Inflammatory macrophage (primary cell): ENCODE measurements around the gene SLC15A4.

Experiments
- DNase-seq, 2 donors: peaks; one replicate each; pipeline ENCODE4 v3.0.0-alpha.2; 2020 to 2022

Gene SLC15A4

DNA sequence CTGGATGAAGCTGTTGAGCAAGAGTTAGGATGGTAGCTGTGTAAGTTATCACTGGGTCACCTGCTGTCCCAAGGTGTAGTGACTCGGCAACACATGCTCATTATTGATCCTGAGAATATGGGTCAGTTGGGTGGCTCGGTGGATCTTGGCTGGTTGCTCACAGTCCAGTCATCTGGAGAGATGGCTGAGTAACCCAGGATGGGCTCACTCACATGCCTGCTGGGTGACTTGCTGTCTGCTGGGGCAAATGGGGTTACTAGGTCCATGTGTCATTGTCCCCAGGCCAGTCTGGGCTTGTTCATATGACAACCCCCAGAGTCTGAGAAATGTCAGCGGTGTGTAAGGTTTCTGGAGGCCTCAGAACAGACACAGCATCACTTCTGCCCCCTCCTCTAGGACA lies 69.5 kb downstream of the SLC15A4 start:
- no peak for DNase-seq

DNA sequence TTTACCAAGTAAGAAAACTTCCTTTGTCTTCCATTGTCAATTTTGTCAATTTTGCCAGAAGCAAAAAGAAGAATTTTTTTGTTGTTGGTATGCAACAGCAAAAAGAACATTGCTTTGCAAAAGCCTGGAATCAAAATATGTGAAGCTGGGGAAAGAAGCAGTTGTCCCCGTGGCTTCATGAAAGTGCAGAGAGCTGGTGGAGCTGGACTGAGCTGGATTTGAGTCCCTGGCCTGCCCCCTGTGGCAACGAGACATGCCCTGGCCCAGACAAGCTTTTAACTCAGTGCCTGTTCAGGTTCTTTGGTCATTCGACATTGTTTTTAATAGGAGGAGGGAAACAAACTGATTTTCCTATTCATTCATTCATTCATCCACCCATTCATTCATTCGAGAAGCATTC lies 70.3 kb downstream of the SLC15A4 start:
- DNase-seq, result no peak

DNA sequence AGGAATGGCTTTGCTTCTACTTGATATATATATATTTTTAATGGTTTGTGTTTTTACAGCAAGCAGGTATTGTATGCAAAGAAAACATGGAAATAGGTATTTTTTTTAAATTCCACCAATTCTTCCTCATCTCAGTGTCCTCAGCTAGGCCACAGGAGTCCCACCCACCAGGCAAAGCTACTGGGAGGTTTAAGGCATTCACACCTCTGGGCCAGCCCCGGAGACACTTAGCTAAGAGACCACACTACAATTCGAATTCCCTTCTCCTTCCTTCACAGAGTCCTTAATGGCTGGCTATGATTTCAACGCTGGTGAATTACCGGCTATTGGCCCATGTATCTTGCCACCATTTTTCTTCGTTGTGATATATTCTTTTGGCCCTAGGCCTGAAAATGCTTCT lies 71.4 kb downstream of the SLC15A4 start:
- DNase-seq, result no peak

DNA sequence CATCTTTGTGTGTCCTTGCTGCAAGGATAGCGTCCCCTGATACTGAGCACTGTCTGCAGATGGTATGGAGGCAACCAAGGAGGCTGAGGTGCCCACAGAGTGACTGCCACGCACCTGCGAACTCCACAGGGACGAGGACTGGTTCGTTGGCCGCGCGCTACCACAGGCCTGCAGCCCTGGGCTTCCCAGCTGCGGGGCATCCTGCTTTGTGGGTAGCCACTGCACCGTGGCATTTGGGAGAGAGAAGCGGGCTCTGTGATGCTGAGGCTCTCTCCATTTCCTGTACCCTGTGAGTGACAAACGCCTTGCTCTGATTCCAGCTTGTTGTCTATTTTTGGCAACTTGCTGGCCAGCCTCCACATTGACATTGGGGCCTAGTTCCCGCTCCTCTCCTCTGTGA lies 76.3 kb downstream of the SLC15A4 start:
- no peak for DNase-seq

DNA sequence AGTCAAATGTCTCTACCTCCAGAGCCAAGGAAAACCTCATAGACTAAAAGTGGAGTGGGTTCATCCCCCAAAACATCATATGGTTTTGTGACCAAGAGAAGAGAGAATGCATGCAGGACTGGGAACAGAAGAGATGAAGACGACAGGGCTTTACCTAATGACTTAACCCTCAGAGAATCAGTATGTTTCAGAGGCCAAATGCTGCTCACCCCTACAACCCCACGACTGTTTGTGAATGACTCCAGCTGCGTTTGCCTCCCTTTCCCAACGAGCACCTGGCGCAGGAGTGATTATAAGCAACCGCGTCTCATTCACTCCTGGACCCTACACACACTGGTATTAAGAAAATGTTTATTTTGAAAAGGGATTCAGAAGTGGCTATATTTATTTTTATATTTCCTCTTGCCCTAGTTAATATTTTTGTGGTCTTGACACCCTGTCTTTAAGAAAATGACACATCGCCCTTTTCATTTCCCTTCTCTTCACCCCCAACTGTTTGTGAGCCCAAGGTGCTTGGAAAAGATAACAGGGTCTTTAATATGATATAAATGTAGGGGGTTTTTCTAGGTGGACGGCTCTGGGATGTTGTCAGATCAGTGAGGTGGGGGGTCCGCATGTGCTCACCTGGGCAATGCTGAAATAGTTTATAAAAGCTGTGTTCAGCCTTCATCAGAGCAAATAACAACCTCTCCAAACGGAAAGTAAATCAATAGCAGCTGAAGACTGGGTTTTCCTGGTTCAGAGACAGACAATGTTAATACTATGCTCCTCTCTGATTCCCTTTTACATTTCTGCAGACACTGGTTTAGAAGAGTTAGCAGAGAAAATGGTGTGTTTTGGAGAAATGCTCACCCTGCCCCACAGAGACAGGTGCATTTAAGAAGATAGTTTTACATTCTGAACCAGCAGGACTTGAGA lies 77.7 kb downstream of the SLC15A4 start:
- DNase-seq, result no peak

DNA sequence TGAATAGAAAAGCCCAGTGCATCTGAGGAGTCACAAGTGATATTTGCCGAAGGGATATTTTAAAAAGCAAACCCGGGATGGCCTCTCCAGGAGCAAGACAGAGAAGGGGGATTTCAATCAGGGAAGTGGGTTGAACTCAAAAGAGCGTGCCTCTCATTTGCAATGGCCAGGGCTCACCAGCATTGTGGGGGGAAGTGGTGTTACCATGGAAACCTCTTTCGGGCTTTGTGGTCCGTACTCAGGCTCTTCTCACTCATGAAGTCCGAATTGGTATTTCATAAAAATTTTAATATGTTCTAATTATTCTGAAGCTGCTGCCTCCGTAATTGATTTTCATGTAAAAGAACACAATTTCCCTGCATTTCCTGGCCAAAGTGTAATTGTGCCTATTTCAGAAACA lies 79.8 kb downstream of the SLC15A4 start:
- DNase-seq, result no peak
